HG03139 (cell line): ENCODE measurements around the gene TNPO3.
A peak's percentile ranks its signal among the peaks of the same experiment; 100 is the strongest.
"Not testable (repeated sequence)": the region's sequence is repeated elsewhere in the genome, so short reads cannot be mapped to it uniquely, and the experiment has no call there.

Experiments
- ATAC-seq: cut with Tn5 transposase; IDR thresholded peaks from one replicate; pipeline ENCODE4 v1.9.1; 2021; ENCODE audit not compliant: unreplicated experiment

TNPO3 gene

DNA sequence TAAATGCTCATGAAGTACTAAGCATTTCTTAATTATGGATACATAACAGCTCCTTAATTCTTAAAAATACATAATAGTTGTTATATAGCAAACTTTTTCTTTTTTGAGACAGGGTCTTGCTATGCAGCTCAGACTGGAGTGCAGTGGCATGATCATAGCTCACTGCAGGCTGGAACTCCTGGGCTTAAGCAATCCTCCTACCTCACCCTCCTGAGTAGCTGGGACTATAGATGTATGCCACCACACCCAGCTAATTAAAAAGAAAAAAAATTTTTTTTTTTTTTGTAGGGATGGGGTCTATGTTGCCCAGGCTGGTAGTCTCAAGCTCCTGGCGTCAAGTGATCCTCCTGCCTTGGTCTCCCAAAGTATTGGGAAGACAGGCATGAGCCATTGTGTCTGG lies 86.3 kb downstream of the TNPO3 start:
- no peak for ATAC-seq

DNA sequence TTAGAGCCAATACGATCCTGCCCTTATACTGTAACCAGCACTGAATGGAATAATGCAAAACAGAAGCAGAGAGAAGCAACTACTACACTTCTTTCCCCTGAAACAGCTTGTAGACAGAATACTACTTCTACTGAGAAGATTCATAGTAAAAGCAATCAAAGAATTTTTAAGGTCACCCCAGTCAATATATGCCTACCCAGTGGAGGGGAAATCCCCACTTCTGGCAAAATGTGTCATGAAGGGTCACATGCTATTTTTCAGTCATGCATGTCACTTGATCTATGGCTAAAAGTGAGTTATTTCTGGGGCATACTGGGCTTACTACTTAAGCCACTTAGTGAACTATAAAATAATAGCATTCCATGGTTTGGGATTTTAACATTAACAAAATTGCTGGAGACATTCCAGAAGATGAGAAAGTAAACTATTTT lies 91.6 kb downstream of the TNPO3 start:
- peak; percentile 62 for ATAC-seq

DNA sequence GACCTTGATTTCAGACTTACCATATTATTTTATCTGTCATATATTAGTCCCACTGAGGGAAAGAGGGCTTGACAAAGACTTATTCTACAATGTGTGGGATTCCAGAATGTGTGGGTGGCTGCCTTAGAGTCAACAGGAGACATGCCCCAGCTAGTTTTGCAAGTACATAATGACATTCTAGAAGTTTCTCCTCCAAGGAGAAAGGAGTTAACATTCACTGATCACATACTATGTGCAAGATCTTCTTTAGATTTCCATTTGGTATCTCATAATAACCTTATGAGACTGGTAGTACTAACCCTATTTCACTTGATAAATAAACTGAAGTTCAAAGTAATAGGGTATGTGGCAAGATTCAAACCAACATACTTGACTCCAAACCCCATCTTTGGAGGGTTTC lies 92.0 kb downstream of the TNPO3 start:
- no peak for ATAC-seq

DNA sequence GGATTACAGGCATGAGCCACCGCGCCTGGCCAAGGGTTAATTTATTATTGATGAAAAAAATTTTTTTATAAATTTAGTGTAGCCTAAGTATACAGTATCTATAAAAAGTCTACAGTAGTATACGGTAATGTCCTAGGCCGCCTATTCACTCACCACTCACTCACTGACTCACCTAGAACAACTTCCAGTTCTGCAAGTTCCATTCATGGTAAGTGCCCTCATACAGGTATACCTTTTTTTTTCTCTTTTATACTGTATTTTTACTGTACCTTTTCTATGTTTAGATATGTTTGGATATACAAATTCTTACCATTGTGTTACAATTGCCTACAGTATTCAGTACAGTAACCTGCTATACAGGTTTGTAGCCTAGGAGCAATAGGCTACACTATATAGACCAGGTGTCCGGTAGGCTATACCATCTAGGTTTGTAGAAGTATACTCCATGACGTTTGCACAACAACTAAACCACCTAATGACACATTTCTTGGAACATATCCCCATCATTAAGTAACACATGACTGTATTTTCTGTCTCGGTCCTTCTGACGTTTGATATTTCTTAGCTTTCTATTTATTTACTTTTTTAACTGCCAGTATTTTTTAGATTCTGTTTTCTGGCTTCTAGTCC lies 93.8 kb downstream of the TNPO3 start:
- ATAC-seq, result no peak

DNA sequence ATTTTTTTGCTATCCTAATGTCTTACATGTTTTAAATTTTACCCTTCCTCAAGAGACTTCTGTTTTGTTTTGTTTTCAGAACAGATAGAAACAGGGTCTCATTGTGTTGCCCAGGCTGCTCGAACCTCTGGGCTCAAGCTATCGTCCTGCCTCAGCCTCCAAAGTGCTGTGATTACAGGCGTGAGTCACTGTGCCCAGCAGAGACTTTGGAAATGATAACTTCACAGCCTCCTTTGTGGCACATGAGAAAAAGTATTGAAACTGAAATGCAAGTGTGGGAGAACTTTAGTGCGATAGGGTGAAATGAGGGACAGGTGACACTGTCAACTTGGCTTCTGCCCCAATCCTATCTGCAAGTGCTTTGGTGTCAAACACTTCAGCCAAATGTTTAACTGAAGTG lies 95.6 kb downstream of the TNPO3 start:
- no peak for ATAC-seq

DNA sequence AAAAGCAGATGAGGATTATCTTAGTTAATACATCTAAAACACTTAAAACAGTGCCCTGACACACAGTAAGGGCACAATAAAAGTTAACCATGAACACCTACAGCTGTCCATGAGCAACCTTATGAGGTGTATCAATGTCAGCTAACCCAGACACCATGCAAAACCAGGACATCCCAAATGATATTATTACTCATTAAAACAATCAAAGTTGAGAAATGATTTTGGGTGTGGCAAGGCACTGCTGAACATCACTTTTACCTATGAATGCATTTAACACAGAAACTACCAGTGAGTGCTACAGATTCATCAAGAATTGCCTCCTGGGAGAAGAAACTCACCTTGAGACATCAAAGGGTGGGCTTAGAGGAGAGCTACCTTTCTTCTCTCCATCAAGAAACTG lies 98.9 kb downstream of the TNPO3 start:
- no peak for ATAC-seq

DNA sequence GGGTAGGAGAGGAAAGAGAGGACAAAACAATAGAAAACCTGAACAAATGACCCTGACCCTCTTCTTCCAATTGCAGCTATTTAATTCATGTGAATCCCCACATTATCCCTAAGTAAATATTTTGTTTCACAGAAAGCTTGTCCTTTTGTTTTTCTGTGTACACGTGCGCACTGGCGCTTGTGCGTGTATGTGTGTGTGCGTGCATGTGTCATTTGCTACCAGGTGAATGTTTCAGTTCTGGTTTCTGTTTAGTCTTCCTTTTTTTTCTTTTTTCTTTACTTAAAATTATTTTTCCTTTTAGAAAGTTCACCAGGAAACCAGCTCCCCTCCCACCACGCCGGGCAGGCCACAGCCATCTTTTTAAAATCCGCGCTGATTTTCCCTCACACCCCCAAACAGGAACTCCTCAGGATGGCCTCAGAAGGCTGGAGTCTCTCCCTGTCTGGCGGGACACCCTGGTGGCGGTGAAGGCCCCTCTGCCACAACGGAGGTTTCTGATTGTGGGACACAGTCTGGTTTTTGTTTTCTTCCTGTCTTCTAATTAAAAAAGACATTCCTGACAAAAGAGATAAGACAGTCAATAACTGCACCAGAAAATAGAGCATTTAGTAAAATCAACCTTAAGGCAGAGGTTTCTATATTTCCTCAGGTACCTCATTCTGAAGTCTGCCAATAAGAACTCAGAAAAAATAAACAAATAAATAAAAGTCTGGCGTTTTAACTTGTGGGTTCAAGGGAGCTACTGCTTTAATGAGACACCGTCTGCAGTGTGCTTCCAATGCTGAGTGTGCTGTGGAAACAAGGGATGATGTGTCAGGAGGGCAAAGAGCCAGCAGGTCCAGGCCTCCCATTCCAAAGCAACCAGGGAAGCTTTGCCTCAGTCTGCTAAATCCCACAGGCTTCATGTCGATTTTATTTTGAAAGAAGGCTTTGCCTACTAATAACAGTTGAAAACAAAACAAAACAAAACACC lies 99.8 kb downstream of the TNPO3 start:
- ATAC-seq, result no peak

DNA sequence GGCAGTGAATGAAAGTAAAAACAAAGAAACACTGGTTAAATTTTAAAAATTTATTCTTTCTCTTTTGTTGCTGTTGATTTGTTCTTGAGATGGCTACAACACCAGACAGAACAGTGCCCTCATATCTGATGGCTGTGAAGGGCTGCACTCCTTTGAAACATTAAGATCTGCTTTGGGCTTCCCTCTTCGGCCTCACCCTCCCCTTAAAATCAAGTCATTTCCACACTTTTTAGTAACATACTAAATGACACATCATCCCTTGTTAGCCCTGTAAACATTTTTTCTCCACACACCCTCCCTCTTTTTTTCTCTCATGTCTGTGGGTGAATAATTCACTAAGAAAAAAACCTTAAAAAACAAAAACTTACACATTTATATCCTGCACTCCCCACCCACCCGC lies 100.8 kb downstream of the TNPO3 start:
- ATAC-seq, result no peak

DNA sequence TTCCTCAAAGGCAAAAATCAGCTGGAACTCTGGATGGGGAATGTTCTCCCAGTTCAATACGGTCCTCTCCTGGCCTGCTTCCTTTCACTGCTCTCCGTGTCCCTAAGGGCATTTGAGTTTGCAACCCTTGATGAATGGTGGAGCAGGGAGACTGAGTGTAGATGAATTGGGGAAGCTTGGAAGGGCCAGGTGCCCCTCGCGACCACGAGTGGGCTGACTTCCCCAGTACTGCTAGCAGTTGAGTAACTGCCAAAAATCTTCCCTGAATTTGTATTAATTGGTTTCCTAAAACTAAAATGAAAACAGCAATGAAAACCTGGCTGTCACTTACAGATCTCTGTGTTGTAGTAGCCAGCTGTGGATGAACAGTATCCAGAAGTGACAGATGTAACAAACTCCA lies 103.6 kb downstream of the TNPO3 start:
- ATAC-seq, result no peak

DNA sequence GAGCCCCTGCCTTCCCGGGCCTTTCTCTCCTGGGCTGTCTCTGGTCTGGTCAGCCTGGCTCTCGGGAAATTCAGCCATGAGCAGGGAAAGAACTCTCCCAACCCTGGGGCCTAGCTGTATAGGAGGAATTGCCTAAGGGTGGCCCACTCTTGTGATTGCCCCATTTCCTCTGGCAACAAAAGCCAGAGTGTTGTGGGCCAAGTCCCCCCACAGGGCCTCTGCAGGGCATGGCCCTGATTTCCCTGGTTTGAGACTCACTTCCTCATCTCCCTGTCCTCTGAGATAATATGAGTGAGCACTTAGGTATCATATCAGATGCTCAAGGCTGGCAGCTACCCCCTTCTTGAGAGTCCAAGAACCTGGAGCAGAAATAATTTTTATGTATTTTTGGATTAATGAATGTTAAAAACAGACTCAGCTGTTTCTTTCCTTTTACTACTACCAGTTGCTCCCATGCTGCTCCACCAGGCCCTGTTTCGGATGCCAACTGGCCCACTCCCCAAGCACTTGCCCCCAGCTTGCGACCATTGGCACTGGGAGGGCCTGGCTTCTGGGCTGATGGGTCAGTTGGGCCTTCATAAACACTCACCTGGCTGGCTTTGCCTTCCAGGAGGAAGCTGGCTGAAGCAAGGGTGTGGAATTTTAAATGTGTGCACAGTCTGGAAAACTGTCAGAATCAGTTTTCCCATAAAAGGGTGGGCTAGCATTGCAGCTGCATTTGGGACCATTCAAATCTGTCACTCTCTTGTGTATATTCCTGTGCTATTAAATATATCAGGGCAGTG lies 105.7 kb downstream of the TNPO3 start:
- ATAC-seq, result no peak

DNA sequence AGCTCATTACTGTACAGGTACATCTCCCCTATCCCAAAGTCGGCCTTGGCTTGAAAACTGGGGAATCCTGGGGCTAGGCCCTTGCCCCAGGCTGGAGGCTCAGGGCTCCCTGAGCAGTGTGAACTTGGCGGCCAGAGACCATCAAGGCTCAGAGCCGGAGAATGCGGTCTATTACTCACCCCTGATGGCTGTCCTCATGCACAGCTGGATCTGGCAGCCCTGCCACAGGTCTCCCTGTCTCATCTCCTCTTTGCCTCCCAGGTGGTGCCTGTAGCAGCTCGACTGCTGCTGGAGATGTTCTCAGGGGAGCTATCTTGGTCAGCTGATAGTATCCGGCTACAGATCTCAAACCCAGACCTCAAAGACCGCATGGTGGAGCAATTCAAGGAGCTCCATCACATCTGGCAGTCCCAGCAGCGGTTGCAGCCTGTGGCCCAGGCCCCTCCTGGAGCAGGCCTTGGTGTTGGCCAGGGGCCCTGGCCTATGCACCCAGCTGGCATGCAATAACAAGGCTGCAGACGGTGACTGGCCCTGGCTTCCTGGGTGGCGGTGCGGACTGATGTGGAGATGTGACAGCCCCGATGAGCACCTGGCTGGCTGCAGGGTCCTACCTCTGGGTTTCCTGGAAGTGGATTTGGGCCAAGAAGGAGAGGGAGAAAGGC lies 106.5 kb downstream of the TNPO3 start:
- ATAC-seq, result no peak

DNA sequence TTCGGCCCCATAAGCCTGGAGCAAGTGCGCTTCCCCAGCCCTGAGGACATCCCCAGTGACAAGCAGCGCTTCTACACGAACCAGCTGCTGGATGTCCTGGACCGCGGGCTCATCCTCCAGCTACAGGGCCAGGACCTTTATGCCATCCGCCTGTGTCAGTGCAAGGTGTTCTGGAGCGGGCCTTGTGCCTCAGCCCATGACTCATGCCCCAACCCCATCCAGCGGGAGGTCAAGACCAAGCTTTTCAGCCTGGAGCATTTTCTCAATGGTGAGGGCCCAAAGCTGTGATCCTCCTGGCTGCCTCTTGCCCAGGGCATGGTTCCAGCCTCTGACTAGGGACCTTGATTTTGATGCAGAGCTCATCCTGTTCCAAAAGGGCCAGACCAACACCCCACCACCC lies 107.1 kb downstream of the TNPO3 start:
- no peak for ATAC-seq

DNA sequence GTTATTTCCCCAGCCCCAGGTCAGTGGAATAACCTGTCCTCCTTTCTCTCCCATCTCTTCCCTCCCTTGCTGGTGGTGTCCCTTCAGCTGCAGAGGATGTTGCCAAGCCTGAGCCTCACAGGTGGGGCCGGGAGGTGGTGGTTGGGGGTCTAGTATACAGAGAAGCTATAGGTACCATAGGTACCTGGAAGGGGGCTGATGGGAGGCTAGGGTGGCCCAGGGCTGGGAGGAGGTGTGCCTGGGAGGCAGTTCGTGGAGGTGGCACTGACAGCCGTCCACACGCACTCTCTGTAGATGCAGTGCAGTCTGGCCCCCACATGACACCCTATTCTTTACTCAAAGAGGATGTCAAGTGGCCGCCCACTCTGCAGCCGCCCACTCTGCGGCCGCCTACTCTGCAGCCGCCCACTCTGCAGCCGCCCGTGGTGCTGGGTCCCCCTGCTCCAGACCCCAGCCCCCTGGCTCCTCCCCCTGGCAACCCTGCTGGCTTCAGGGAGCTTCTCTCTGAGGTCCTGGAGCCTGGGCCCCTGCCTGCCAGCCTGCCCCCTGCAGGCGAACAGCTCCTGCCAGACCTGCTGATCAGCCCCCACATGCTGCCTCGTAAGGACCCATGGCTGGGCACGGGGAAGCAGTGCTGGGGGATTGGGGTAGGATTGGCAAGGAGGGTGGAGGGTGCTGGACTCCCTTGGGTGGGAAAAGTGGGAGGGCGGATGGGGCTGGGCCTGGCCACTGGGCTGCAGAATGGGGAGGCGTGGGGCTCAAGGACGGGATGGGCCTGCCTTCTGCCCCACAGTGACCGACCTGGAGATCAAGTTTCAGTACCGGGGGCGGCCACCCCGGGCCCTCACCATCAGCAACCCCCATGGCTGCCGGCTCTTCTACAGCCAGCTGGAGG lies 107.7 kb downstream of the TNPO3 start:
- no peak for ATAC-seq

DNA sequence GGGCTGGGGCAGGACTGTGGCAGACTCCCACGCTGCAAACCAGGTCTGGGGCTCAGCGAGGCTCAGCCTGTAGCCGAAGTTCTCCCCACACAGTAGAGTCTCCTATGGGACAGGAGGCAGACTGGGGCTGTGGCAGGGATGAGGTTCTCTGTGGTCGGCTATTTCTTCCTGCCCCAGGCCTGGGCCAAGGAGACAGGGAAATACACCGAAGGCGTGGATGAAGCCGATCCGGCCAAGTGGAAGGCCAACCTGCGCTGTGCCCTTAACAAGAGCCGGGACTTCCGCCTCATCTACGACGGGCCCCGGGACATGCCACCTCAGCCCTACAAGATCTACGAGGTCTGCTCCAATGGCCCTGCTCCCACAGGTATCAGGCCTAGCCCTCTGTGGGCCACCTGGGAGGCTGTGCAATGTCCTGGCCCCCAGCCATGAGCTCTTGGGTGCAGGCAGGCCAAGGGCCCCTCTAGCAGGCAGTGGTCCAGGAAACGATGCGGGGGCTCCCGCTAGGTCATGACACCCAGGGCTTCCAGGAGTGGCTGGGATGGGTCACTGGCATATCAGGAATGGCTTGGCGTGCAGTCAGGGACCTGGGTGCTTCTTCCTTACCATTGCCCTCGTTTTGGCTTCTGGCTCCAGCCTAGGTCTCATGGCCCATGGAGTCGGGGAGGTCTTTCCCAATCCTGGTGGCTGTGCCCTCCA lies 109.1 kb downstream of the TNPO3 start:
- ATAC-seq, result no peak

DNA sequence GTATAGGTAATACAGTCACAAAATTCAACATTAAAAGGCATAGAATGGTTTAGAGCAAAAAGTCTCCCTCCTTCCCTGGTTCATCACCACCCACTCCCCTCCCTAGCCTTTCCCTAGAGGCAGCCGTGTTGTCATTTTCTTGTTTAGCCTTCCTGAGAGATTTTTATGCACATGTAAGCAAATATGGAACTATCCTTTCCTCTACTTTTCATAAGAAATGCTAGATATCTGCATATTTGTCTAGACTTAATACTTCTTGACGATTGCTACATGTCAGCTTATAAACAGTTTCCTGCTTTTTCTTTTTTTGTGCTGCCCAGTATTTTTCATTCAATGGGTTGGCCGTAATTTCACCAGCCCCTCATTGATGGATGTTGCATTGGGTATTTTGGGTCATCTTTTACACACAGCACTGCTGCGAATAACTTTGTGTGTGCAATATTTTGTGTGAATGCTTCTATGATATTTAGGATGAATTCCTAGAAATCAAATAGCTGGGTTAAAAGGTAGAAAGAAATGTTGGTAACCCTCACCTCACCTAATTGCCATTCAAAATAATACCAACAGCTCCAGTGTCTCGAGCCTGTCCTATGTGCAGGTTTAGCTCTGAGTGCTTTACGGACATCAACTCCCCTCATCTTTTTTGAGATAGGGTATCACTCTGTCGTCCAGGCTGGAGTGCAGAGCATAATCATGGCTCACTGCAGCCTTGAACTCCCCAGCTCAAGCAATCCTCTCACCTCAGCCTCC lies 110.2 kb downstream of the TNPO3 start:
- ATAC-seq, result no peak

DNA sequence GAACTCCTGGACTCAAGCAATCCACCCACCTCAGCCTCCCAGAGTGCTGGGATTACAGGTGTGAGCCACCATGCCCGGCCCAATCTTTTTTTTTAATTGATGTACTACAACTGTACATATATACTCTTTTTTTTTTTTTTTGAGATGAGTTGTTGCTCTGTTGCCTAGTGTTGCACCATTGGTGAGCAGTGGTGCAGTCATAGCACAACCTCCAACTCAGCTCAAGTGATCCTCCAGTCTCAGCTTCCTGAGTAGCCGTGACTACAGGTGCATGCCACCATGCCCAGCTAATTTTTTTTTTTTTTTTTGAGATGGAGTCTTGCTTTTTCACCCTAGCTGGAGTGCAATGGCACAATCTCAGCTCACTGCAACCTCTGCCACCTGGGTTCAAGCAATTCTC lies 111.7 kb downstream of the TNPO3 start:
- not testable (repeated sequence) for ATAC-seq

DNA sequence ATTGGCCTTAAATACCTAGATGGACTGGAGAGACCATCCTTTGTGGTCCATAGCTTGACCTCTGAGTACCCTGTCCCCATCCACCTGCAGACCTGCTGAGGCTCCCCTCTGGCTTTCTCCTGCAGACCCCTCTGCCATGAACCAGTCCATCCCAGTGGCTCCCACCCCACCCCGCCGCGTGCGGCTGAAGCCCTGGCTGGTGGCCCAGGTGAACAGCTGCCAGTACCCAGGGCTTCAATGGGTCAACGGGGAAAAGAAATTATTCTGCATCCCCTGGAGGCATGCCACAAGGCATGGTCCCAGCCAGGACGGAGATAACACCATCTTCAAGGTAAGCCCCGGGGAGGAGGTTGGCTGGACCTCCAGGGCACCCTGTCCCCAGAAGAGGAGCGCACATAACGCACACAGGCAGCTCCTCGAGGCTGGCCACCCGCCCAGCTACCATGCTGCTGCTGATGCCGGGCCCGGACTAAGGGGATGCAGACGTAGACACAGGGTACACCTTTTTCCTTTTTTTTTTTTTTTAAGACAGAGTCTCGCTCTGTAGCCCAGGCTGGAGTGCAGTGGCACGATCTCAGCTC lies 112.9 kb downstream of the TNPO3 start:
- ATAC-seq, result no peak

DNA sequence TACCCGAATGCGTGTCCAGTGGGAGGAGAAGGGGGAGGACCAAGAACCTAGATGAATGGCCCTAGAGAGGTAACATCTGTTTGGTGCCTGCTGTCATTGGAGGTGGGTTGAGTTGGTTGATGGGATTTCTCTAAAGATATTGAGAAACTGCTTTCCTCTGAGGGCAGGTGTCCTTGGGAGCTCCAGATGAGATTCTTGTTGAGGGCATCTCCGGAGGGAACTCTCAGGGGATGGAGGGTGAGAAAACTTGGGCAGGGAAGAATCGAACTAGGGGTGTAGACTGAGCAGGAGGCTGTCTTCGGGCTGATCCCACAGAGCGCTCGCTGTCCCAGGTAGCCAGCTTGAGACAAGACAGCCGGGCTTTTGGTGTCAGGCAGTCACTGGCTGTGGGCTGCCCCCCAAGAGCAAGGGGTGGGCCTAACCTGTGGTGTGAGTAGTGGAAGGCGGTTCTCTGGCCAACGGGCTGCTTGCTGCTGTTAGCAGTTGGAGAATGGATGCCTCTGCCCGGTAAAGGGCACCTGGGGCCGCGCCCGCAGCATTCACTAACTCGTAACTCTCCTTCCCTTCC lies 113.5 kb downstream of the TNPO3 start:
- no peak for ATAC-seq
